ENCODE measurements around the gene GFRA3.
A peak's percentile ranks its signal among the peaks of the same experiment; 100 is the strongest.

The GFRA3 gene

GRCh38 chr5:138246334-138246733, 28.1 kb downstream of the GFRA3 start:
- no peak for DNase-seq

DNA sequence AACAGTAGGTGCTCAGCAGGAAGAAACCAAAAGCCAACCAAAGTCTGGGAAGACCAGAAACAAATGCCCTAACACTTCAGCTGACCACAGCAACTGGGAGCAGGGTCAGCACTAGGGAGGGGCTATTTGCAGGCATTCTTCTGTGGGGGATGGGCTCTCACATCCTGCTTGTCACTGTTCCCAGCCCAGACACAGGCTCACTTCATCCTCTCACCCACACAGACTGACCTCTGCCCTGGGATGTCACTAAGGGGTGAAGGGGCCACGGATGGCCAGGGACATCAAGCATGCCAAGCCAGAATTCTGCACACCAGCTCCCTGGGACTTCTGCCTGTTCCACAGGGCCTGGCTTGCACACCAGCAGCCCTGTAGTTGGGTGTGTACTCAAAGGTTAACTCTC, 28.7 kb downstream of the GFRA3 start:
- peak; percentile 91 for DNase-seq

- DNase-seq = peak; percentile 79
These were observed 30.6 kb downstream of the GFRA3 start for GRCh38 chr5:138243794-138244193.

DNA sequence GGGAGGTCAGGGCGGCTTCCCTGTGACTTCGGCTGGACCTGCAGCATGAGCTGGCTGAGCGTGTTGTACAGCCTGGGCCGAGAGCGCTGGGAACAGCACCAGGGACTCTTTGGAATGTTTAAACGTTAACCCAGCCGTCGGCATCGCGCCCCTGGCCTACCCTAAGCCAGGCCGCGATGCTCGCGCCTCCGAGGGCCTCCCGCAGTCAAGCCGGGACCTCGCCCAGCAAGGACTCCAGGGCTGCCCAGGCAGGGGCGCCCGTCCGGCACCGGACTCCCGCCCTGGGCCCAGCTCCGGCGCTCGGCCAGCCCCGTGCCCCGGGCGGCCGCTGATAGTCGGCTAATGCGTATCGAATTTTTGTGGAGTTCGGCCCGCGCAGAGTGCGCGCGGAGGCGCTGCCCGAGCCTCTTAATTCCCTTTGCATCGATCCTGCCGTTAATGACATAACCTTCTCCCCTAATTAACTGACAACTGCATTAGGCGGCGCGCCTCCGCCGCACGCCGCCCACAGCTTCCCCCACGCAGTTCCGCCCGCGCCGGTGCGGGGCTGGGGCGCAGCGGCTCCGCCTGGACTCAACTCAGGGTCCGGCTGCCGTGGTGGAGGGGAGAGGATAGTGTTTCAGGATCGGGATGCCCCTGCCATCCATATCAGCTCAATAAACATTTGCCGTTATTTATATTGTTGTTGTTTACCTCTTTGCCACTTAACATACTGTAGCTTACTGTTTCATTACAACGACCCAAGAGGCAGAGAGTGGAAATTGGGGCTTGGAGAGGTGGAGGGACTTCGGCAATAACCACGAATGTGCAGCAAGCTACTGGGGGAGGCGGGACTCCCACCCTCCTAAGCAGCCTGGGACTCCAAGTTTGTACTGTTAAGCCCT, 32.5 kb downstream of the GFRA3 start:
- peak; percentile 75 for DNase-seq

GRCh38 chr5:138240650-138241385, 33.6 kb downstream of the GFRA3 start:
- no peak for DNase-seq

- no peak for DNase-seq
These were observed 36.4 kb downstream of the GFRA3 start for GRCh38 chr5:138238034-138238433.

- no peak for DNase-seq
These were observed 39.8 kb downstream of the GFRA3 start for GRCh38 chr5:138234651-138235050.

DNA sequence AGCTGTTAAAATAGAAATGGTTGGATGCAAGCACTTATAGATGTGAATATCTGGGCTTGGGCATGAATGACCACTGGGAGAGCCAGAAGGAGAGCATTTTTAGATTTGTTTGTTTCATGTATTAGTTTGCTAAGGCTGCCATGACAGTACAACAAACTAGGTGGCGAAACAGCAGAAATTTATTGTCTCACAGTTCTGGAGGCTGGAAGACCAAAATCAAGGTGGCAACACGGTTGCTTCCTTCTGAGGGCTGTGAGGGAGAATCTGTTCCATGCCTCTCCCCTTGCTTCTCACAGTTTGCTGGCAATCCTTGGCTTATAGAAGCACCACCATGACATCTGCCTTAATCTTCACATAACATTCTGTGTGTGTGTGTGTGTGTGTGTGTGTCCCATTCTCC, 41.1 kb downstream of the GFRA3 start:
- DNase-seq = no peak

DNA sequence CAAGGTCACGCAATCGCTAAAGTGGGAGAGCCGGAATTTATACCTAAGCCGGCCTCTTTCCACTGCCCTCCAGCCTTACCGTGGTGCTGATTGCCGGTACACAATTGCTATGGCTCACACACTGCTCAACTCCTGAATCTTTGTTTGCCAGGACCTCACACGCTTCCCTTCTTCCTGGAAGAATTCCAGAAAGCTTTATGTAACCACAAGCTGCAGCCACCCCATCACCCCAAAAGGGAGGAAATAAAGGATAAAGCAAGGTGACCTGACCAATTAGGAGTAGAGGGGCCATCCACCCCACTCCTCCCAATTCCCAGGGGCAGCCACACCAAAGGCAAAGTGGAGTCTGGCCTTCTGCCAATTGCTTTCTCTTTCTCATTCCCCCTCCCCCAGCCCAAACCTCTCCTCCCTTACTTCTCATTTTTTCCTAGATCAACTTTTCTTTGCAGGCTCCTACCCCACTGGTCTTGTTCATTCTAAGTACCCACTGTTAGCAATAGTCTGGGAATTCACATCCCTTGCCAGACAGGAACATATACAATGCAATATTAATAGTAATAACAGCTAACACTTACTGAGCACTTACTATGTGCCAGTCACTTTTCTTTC, 43.3 kb downstream of the GFRA3 start:
- DNase-seq = no peak

GRCh38 chr5:138230261-138230660, 44.2 kb downstream of the GFRA3 start:
- DNase-seq = peak; percentile 92

- no peak for DNase-seq
These were observed 45.0 kb downstream of the GFRA3 start for GRCh38 chr5:138229387-138229786.

- DNase-seq = no peak
These were observed 47.5 kb downstream of the GFRA3 start for GRCh38 chr5:138226910-138227309.

- DNase-seq = no peak
These were observed 49.7 kb downstream of the GFRA3 start for GRCh38 chr5:138224712-138225111.

GRCh38 chr5:138223532-138223931, 50.9 kb downstream of the GFRA3 start:
- DNase-seq = no peak

DNA sequence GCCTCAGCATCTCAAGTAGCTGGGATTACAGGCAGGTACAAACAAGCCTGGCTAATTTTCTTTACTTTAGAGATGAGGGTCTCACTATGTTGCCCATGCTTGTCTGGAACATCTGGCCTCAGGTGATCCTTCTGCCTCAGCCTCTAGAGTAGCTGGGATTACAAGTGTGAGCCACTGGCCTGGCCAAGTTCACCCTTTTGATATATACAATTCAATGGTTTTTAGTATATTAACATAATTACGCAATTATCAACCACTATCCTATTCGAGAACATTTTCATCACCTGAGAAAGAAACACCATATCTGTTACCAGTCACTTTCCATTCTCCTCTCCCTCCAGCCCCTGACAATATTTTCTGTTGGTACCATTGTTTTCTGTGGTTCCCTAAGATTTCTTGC, 57.6 kb downstream of the GFRA3 start:
- no peak for DNase-seq

DNA sequence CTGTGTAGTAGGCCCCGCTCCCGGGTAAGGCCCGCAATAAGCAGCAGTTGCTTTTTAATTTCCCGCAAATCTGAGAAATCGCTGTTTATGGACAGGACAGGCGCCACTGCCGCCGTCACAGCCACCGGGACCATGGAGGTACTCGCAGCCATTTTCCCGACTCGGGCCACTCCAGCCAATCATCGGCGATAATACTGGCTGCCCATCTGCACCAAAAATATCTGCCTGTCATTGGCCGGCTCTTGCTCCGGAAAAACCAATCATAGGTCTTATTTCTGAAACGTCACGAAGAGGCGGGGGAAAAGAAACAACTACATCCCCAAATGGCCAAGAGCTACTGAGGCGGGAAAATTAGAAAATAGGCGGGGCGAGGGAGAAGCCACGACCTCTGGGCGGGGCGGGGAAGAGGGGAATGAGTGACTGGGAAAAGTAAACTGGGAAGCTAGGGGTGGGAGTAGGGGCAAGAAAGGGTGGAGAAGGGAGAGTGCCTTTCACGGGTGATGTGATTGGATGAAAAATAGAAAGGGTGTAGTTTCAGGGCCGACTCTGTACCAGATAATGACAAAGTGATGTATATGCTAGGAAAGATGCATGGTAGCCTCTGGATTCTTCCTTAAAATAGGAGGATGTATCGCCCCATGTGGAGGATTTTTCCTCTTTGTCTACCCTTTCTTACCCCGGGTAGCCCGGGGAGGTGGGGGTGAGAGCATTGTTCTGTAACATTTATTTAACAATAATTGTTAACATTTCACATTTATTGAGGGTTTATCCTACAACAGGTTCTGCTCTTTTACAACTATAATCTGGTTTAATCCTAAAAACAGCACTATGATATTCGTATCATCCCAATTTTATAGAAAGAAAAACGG, 61.0 kb downstream of the GFRA3 start, which contains the start of gene CDC23:
Gene CDC23, minus strand, starts transcription at position 163 of the 869 bp plus-strand sequence. Its CDS starts 11 bp downstream, at position 152.
- peak; percentile 99 for DNase-seq

GRCh38 chr5:138212828-138213160, 61.6 kb downstream of the GFRA3 start:
- no peak for DNase-seq

DNA sequence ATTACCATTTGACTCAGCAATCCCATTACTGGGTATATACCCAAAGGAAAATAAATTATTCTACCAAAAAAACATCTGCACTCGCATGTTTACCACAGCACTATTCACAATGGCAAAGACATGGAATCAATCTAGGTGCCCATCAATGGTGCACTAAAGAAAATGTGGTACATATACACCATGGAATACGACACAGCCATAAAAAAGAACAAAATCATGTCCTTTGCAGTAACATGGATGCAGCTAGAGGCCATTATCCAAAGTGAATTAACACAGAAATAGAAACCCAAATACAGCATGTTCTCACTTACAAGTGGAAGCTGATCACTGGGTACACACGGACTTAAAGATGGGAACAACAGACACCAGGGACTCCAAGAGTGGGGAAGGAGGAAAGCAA, 63.4 kb downstream of the GFRA3 start:
- DNase-seq = no peak
